GM23338 (cell line): ENCODE results near the gene SND1. TPM values are rescaled to one million over a fixed set of nuclear protein-coding genes. Genes with fewer than 3 reads are reported as not detected.

ENCODE experiments used
- ATAC-seq: fragments of 200-7000 bp; cut with Tn5 transposase; 3 replicates; pipeline ENCODE4 v1.9.1; 2020
- DNase-seq: peaks from one replicate; pipeline ENCODE4 v3.0.0-alpha.2; 2015; ENCODE audit warnings: low spot score
- H2AFZ ChIP-seq: fragments of 200-600 bp; sonication (generic); 2 replicates; pipeline ENCODE4 v1.8.0; 2016; ENCODE audit warnings: antibody characterized with exemption, mild to moderate bottlenecking, moderate library complexity
- H3F3A ChIP-seq: fragments of 200-600 bp; sonication (generic); replicated peaks from 2 replicates; pipeline ENCODE4 v1.8.0; 2017; ENCODE audit warnings: antibody characterized with exemption, mixed run types, low read depth
- H3K27ac ChIP-seq: fragments of 200-600 bp; sonication (generic); 2 replicates; pipeline ENCODE4 v1.6.1; 2016; ENCODE audit warnings: low read depth
- H3K27me3 ChIP-seq: fragments of 200-600 bp; sonication (generic); 2 replicates; pipeline ENCODE4 v1.8.0; 2016; ENCODE audit warnings: mild to moderate bottlenecking, mixed run types, moderate library complexity; ENCODE audit not compliant: insufficient read depth
- H3K36me3 ChIP-seq: fragments of 200-600 bp; sonication (generic); 2 replicates; pipeline ENCODE4 v1.8.0; 2016; ENCODE audit warnings: mild to moderate bottlenecking; ENCODE audit not compliant: insufficient read depth
- H3K4me1 ChIP-seq: fragments of 200-600 bp; sonication (generic); 2 replicates; pipeline ENCODE4 v1.8.0; 2016; ENCODE audit warnings: mild to moderate bottlenecking, moderate library complexity; ENCODE audit not compliant: insufficient read depth
- H3K4me2 ChIP-seq: fragments of 200-600 bp; sonication (generic); 2 replicates; pipeline ENCODE4 v1.7.1; 2017; ENCODE audit warnings: mixed run types
- H3K4me3 ChIP-seq: fragments of 200-600 bp; sonication (generic); 2 replicates; pipeline ENCODE4 v1.6.1; 2016; ENCODE audit warnings: mixed run types
- H3K79me2 ChIP-seq: fragments of 200-600 bp; sonication (generic); replicated peaks from 2 replicates; pipeline ENCODE4 v1.8.0; 2017; ENCODE audit warnings: mild to moderate bottlenecking; ENCODE audit not compliant: insufficient read depth
- H3K9me2 ChIP-seq: fragments of 200-600 bp; sonication (generic); 2 replicates; pipeline ENCODE4 v1.8.0; 2017; ENCODE audit not compliant: insufficient read depth
- H4K20me1 ChIP-seq: fragments of 200-600 bp; sonication (generic); replicated peaks from 2 replicates; pipeline ENCODE4 v1.8.0; 2017; ENCODE audit warnings: mild to moderate bottlenecking; ENCODE audit not compliant: insufficient read depth
- H3K27ac Mint-ChIP-seq: 2 replicates; pipeline ENCODE4 v1.8.0; 2020; ENCODE audit warnings: inconsistent platforms, mild to moderate bottlenecking, moderate library complexity, mixed read lengths
- H3K27me3 Mint-ChIP-seq: 3 replicates; pipeline ENCODE4 v1.8.0; 2022; ENCODE audit warnings: low read depth, mild to moderate bottlenecking, moderate library complexity, mixed read lengths, inconsistent platforms; ENCODE audit not compliant: insufficient read depth, poor library complexity
- H3K36me3 Mint-ChIP-seq: 3 replicates; pipeline ENCODE4 v1.8.0; 2021; ENCODE audit warnings: low read depth, mild to moderate bottlenecking, inconsistent platforms, moderate library complexity, mixed read lengths
- H3K4me1 Mint-ChIP-seq: 3 replicates; pipeline ENCODE4 v1.8.0; 2020; ENCODE audit warnings: mild to moderate bottlenecking, inconsistent platforms, mixed read lengths
- H3K4me3 Mint-ChIP-seq: 3 replicates; pipeline ENCODE4 v1.8.0; 2021; ENCODE audit warnings: moderate library complexity, mild to moderate bottlenecking, inconsistent platforms, mixed read lengths
- H3K9me3 Mint-ChIP-seq: 3 replicates; pipeline ENCODE4 v1.8.0; 2020; ENCODE audit warnings: moderate library complexity, mild to moderate bottlenecking, inconsistent platforms, mixed read lengths
- JUNB ChIP-seq: IDR thresholded peaks from one replicate; pipeline ENCODE4 v1.6.1; 2016; ENCODE audit warnings: antibody characterized with exemption; ENCODE audit not compliant: unreplicated experiment
- polyA plus RNA-seq: library from polyadenylated mRNA; unstranded; fragments of >200 nt; fragmentation: Nextera tagmentation; extraction: Ambion mirVana; gene quantifications from 2 replicates; pipeline ENCODE4 v1.2.1, GENCODE V29; 2016
- total RNA-seq: library from RNA; depleted of rRNA; stranded (reverse); fragments of >200 nt; shearing (Covaris generic); gene quantifications from 2 replicates; pipeline ENCODE4 v1.2.3, GENCODE V29; 2014
- TF ChIP-seq, protein P1 (sequence below): fragments of 250-450 bp; sonication (Bioruptor Pico); IDR thresholded peaks from 2 replicates; pipeline ENCODE4 v1.5.0; 2020; ENCODE audit warnings: mild to moderate bottlenecking, moderate library complexity

The SND1 gene
- total and polyA plus RNA-seq, 2 experiments from 2014 or later, result 107 to 254 TPM

DNA sequence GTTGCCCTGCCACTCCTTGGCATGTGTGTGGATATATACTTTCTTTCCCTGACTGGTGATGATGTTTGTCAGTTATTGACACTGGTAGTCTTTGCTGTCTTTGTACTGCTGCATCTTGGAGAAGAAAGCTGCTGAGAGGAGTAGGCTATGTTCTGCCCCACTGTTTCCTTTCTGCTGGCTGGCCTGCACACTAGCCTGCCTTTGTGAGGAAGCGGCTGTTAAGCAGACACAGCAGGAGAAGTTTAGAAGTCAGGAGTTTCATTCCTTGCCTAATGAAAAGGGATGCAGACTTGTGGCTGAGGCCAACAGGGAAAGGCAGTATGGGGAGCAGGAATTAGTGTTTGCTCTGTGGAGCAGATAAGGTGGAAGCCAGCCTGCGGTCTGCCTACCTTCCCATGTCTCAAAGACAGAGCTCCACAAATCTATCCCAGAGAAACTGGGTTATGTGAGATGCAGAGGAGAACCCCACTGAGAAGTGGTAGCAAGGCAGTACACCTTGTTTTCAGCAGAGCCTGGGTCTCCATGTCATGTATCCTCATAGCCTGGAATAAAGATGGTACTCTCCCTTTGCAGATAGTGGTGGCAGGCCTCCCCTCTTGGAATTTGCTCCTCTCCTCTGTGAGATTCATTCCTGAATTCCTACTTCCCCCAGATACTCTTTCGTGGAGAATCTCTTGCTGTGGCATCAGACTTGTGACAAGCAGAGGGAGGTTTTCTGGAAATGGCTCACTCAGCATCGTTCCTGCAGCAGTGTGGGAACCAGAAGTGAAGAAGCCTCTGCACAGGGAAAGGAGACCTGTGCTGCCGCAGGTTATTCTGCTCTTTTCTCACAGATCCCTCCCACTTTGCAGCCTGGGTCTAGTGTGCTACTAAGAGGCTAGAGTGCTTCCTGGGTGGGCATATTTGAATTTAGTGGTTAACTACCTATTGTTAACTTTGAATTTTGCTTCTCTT lies 249.0 kb downstream of the SND1 start:
- Histone ChIP-seq H4K20me1 (peaks cover 17% of the 10 kb centered on the region), H3K27me3 (no peaks in the 10 kb centered on the region), H3K4me1 (peaks cover 84% of the 10 kb centered on the region), H2AFZ (no peak overlapping the region), H3K79me2 (peaks cover 57% of the 10 kb centered on the region), H3K4me2 (peak overlapping the region; percentile 71), H3K9me2 (no peaks in the 10 kb centered on the region), H3K27ac (peak overlapping the region; percentile 30), H3F3A (peaks cover 18% of the 10 kb centered on the region), H3K36me3 (no peaks in the 10 kb centered on the region), H3K4me3 (peak overlapping the region; percentile 28)
- DNase-seq (peak; percentile 67), ATAC-seq (peak; percentile 74)
- H3K27ac Mint-ChIP-seq, result peak overlapping the region; percentile 61
- H3K36me3 Mint-ChIP-seq, result peaks cover 4% of the 10 kb centered on the region; the same call in 2 of the 3 replicates
- TF ChIP-seq, protein P1, sequence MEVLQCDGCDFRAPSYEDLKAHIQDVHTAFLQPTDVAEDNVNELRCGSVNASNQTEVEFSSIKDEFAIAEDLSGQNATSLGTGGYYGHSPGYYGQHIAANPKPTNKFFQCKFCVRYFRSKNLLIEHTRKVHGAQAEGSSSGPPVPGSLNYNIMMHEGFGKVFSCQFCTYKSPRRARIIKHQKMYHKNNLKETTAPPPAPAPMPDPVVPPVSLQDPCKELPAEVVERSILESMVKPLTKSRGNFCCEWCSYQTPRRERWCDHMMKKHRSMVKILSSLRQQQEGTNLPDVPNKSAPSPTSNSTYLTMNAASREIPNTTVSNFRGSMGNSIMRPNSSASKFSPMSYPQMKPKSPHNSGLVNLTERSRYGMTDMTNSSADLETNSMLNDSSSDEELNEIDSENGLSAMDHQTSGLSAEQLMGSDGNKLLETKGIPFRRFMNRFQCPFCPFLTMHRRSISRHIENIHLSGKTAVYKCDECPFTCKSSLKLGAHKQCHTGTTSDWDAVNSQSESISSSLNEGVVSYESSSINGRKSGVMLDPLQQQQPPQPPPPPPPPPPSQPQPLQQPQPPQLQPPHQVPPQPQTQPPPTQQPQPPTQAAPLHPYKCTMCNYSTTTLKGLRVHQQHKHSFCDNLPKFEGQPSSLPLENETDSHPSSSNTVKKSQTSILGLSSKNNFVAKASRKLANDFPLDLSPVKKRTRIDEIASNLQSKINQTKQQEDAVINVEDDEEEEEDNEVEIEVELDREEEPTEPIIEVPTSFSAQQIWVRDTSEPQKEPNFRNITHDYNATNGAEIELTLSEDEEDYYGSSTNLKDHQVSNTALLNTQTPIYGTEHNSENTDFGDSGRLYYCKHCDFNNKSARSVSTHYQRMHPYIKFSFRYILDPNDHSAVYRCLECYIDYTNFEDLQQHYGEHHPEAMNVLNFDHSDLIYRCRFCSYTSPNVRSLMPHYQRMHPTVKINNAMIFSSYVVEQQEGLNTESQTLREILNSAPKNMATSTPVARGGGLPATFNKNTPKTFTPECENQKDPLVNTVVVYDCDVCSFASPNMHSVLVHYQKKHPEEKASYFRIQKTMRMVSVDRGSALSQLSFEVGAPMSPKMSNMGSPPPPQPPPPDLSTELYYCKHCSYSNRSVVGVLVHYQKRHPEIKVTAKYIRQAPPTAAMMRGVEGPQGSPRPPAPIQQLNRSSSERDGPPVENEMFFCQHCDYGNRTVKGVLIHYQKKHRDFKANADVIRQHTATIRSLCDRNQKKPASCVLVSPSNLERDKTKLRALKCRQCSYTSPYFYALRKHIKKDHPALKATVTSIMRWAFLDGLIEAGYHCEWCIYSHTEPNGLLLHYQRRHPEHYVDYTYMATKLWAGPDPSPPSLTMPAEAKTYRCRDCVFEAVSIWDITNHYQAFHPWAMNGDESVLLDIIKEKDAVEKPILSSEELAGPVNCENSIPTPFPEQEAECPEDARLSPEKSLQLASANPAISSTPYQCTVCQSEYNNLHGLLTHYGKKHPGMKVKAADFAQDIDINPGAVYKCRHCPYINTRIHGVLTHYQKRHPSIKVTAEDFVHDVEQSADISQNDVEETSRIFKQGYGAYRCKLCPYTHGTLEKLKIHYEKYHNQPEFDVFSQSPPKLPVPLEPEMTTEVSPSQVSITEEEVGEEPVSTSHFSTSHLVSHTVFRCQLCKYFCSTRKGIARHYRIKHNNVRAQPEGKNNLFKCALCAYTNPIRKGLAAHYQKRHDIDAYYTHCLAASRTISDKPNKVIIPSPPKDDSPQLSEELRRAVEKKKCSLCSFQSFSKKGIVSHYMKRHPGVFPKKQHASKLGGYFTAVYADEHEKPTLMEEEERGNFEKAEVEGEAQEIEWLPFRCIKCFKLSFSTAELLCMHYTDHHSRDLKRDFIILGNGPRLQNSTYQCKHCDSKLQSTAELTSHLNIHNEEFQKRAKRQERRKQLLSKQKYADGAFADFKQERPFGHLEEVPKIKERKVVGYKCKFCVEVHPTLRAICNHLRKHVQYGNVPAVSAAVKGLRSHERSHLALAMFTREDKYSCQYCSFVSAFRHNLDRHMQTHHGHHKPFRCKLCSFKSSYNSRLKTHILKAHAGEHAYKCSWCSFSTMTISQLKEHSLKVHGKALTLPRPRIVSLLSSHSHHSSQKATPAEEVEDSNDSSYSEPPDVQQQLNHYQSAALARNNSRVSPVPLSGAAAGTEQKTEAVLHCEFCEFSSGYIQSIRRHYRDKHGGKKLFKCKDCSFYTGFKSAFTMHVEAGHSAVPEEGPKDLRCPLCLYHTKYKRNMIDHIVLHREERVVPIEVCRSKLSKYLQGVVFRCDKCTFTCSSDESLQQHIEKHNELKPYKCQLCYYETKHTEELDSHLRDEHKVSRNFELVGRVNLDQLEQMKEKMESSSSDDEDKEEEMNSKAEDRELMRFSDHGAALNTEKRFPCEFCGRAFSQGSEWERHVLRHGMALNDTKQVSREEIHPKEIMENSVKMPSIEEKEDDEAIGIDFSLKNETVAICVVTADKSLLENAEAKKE (CRISPR knock-in tag), result peak; percentile 84
- no peak for TF ChIP-seq JUNB
- peak overlapping the region; percentile 38; the same call in 2 of the 3 replicates for H3K4me3 Mint-ChIP-seq
- H3K4me1 Mint-ChIP-seq, result peaks cover 61% of the 10 kb centered on the region
- H3K27me3 Mint-ChIP-seq, result peaks cover 3% of the 10 kb centered on the region
- no peaks in the 10 kb centered on the region for H3K9me3 Mint-ChIP-seq
